Activated T-helper 9 cell treated with anti-CD3 and anti-CD28 coated beads, Interleukin-2, amount 50 U/mL, for 16 hours (primary cell): Measurements from ENCODE around the gene LHB.
"Not testable (repeated sequence)": the region's sequence is repeated elsewhere in the genome, so short reads cannot be mapped to it uniquely, and the experiment has no call there.

Source experiments
- DNase-seq: peaks from one replicate; pipeline ENCODE4 v3.0.0-alpha.2; 2020; ENCODE audit warnings: low read depth

The LHB gene

DNA sequence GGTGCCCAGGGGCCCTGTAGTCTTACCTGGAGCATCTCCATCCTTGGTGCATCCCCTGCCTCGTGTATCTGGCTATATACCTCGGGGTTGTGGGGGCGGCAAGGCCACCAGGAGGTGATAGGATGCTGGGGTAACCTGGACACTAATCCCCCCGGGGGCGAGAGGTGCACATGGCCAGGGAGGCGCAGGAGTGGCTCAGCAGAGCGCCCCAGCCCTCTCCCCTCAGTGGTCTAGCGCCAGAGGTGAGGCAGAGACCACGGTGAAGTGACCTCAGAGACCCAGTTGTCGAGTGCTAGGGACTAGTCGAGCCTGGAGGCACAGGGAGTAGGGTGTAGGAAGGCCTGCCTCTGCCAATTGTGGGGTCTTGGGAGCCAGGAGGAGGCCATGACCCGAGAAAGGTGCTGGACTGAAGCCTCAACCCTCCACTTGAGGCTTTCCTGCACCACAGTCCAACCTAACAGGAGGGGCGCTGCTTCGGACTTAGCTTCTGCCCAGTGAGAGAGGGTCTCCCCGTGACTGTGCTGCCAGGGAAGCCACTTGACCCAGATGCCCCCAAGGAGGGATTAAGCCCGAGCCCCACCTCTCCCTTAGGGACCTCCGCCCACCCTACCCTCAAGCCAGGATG, at the start of gene LHB:
LHB (minus strand) TSS at position 51 of the 625 bp plus-strand sequence; CDS start at position 41, 10 bp downstream.
- DNase-seq, result no peak

- DNase-seq, result no peak
Observed at GRCh38 chr19:49065905-49066512, 49.1 kb upstream of the LHB start.

GRCh38 chr19:49064768-49065611, 48.1 kb upstream of the LHB start, which contains the start of gene NTF4:
Gene NTF4 (minus strand): TSS chr19:49064818. CDS start chr19:49061997, 2,821 bp downstream.
- DNase-seq, result no peak

GRCh38 chr19:49064029-49064629, 47.2 kb upstream of the LHB start:
- no peak for DNase-seq

- no peak for DNase-seq
Observed at GRCh38 chr19:49061445-49061844, 44.6 kb upstream of the LHB start.

GRCh38 chr19:49061000-49061399, 44.1 kb upstream of the LHB start:
- no peak for DNase-seq

DNA sequence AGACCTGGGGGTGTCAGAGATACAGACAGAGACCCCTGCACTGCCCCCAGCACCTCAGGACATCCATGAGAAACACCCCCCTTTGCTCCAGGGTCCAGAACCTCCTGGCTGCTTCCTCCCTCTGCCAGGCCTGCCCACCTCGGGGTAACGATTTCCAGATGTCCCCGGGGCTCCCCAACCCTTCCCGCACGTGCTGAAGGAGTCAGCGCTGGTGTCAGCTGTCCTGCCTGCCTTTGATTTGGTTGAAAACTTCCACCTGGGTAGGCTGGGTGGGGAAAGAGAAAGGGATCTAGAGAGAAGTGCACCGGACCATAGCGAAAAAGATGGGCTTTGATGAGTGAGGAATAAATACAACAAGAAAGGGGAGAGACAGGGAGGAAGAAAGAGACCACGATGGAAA, 42.2 kb upstream of the LHB start:
- DNase-seq, result no peak

DNA sequence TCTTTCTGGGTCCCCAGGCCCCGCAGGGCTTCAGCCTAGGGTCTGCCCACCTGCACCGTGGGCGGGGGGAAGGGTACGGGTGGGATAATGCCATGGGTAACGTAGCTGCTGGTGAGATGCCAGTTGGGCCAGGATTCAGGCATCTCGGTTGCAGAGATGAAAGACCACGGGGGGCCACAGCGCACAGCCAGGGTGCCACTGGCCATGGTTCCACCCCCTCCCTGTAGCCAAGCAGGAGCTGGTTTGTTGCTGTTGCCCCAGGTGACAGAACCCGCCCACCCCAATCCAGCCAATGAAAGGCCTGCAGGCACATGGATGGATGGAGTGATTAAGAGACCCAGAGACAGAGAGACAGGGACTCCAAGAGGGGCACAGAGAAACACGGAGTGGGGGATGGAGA, 41.7 kb upstream of the LHB start:
- DNase-seq, result no peak

- no peak for DNase-seq
Observed at GRCh38 chr19:49057636-49058234, 40.8 kb upstream of the LHB start, which contains the start of gene CGB7. Gene CGB7 (minus strand): TSS chr19:49057749. CDS start chr19:49055375, 2,374 bp downstream.

DNA sequence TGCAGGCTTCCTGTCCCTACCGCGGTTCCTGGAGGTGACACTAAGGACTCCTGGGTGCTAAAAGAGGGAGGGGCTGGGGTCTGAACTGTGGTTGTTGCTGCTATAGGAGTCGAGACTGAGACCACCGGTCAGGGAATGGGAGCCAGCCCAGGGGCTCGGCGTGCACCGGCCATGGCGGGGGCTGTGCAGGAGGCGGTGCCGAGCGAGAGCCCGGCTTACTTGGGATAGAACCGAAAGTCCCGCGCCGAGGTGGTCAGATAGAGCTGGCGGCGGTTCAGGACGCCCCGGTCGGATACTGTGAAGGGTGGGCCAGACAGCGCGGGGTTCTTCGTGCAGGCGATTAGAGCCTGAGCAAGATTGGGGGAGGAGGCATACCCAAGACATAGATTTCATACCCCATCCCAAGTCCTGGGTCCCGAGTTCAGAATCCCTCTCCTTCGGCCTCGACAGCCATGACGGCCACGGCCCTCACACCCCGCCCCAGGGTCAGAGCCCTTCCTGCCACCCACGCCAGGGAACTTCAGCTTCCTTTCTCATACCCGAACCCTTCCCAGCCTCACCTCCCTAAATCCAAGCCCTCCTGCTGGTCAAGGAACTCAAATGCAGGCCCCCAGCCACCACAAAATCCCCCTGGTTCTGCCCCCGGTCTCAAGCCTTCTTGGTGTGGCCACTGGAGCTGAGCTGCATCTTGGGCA, 40.2 kb upstream of the LHB start:
- DNase-seq, result not testable (repeated sequence)

- peak; percentile 41 for DNase-seq
Observed at GRCh38 chr19:49056101-49056901, 39.4 kb upstream of the LHB start.

DNA sequence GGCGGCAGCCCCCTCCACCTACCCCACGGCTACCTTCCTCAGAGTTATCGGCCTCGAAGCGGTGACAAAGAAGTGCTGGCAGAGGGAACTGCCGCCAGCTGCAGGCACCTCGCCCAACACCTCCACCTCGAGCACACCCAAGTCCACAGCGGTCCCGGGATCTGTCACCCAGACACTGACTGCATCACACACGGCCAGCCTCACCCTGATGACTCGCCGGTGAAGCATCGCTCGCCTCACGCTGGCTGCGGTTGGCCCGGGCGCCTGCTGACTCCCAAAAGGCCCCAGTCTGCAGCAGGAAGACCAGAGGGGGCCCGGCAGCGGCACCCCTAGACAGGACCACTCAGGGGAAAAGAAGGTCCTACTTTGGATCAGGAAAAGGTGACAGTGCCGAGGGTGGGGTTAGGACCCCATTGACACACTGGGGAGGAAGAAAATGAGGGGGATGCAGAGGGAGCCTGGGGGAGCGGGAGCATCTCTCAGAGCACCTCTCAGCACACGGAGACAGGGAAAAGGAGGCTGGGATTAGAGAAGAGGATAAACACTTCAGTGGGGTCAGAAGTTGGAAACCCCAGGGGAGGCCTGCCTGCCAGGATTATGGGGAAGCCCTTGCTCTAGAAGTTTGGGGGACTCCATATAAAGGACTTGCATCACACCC, 33.6 kb upstream of the LHB start:
- DNase-seq, result not testable (repeated sequence)

DNA sequence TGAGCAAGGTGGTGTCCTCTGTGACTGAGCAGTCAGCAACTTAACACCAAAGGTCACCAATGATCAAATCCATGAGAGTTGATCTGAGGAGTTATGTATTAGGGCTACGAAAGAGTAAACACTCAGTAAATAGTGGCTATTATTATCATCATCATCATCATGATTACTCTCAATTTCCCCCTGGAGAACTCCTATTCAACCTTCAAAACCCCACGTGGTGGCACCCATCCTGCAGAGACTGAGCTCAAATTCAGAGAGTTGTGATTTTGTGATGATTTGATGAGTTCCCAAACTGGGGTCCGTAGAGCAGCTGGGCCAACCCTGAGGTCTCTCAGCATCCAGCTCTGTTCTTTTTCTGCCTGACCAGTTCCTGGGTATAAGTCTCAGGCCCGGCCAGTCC, 32.9 kb upstream of the LHB start:
- DNase-seq, result not testable (repeated sequence)

DNA sequence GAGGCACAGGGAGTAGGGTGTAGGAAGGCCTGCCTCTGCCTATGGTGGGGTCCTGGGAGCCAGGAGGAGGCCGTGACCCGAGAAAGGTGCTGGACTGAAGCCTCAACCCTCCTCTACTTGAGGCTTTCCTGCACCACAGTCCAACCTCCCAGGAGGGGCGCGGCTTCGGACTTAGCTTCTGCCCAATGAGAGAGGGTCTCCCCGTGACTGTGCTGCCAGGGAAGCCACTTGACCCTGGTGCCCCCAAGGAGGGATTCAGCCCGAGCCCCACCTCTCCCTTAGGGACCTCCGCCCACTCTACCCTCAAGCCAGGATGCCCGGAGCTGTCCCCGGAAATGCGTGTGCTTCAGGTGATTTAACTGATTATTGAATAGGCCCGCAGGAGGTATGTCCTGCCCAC, 32.1 kb upstream of the LHB start, which contains the start of gene CGB8:
CGB8 (minus strand) TSS at position 101 of the 400 bp plus-strand sequence. CDS start 372 bp downstream, outside the sequence.
- not testable (repeated sequence) for DNase-seq

DNA sequence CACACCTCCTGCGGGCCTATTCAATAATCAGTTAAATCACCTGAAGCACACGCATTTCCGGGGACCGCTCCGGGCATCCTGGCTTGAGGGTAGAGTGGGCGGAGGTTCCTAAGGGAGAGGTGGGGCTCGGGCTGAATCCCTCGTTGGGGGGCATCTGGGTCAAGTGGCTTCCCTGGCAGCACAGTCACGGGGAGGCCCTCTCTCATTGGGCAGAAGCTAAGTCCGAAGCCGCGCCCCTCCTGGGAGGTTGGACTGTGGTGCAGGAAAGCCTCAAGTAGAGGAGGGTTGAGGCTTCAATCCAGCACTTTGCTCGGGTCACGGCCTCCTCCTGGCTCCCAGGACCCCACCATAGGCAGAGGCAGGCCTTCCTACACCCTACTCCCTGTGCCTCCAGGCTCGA, 26.7 kb upstream of the LHB start, which contains the start of gene CGB5:
CGB5 (plus strand) TSS at position 301 of the 400 bp plus-strand sequence. CDS start 362 bp downstream, outside the sequence.
- not testable (repeated sequence) for DNase-seq

GRCh38 chr19:49042666-49043065, 25.8 kb upstream of the LHB start:
- not testable (repeated sequence) for DNase-seq

- no peak for DNase-seq
Observed at GRCh38 chr19:49042177-49042576, 25.3 kb upstream of the LHB start.

DNA sequence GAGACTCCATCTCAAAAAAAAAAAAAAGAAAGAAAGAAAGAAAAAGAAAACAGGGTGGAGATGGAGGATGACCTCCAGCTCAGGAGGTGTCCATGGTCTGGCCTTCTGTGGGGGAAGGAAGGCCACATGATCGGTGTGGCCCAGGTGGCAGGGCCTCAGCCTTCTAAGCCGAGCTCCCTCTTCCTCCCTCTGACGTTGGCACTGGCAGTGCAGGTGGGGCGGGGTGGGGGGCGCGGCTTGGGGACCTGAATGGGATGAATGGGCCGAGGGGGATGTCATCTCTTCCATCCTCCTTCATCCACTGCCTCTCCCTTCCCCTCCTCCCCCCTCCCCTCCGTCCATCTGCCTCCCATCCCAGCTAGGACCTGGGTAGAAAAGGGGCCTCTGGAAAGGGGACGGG, 22.8 kb upstream of the LHB start:
- not testable (repeated sequence) for DNase-seq

GRCh38 chr19:49038557-49039276, 21.8 kb upstream of the LHB start:
- DNase-seq, result not testable (repeated sequence)
